ENCODE data around the gene HRAS.

Gene HRAS

DNA sequence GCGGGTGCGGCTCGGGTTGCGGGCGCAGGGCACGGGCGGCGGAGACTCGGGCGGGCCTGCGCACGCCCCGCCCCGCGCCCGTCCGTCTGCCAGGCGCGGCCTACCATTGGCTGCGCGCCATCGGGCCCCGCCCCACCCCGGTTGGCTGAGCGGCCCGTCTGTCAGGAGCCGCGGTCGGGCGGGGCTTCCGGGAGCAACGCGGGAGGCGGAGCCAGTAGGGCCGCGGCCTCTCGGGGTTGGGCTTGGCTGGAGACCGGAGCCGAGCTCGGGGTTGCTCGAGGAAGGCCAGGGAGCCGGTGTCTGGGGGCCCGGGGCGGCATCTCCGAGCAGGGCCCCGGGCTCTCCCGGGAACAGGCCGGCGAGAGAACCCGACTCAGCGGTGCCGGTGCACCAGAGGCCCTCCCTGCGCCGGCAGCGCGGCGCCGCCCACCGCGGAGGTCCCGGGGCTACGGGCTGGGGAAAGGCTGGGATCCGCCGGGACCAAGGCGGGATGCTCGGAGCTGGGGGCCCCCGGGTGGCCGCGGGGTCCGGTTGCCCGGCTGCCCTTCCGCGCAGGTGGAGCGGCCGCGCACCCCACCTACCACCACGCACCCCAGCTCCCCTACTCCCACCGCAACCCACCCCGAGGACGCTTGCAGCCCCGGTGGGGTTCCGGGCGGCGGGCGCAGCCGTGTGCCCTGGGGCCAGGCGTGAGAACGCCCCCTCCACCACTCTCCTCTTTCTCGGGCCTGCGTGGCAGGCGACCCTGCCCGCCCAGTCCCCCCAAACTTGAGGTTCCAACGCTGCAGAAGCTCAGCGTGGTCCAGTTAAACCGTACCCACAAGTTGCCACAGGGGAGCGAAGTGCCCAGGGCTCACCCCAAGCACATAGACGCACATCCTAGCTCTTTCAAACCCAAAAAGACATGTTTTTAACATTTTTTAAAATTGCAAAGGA is at the start of gene HRAS:
TSS of gene HRAS (minus strand) at position 58 of the 936 bp plus-strand sequence.
- DNase-seq: peak; percentile 97

- DNase-seq: no peak
Measured at GRCh38 chr11:584287-584686, 48.9 kb upstream of the HRAS start.

DNA sequence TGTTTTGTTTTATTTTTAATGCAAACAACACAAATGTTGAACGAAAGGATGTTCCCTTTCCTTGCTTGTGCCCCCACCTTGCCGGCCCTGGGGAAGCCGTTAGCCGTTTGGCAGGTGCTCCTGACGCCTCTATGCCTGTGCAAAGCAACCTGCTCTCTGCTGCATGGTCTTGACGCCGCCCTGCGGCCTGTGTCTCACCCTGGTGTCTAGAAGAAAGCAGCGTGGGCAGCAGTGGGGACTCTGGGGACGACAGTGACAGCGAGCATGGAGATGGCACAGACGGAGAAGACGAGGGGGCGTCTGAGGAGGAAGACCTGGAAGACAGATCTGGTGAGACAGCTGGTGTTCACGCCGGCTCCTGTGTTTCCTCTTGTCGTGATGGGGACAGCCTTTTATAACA is 46.4 kb upstream of the HRAS start:
- DNase-seq: no peak

GRCh38 chr11:581342-581741 is 46.0 kb upstream of the HRAS start:
- no peak for DNase-seq

- DNase-seq: no peak
Measured at GRCh38 chr11:579830-580601, 44.6 kb upstream of the HRAS start.

- DNase-seq: no peak
Measured at GRCh38 chr11:578276-579035, 43.1 kb upstream of the HRAS start.

DNA sequence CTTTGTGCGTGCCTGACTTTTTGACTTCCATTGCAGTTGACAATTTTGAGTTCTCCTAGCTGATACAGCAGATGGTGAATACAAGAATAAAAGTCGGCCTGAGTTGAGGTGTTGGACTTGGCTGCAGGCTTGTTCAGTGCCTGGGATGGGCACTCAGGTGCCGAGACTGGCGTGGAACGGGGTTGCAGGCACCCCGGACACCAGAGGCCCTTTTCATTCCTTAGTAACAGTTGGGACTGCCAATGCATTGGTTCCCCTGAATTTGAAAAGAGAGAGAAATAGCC is 42.2 kb upstream of the HRAS start:
- no peak for DNase-seq

GRCh38 chr11:576811-577610 is 41.6 kb upstream of the HRAS start:
- no peak for DNase-seq

- peak; percentile 96 for DNase-seq
Measured at GRCh38 chr11:575996-576768, 40.8 kb upstream of the HRAS start, which contains the start of gene PHRF1. TSS of gene PHRF1 (plus strand) at chr11:576470. CDS start at chr11:581513, 5,043 bp downstream.

GRCh38 chr11:575313-575995 is 40.1 kb upstream of the HRAS start:
- DNase-seq: no peak

- DNase-seq: no peak
Measured at GRCh38 chr11:574632-575312, 39.4 kb upstream of the HRAS start.

DNA sequence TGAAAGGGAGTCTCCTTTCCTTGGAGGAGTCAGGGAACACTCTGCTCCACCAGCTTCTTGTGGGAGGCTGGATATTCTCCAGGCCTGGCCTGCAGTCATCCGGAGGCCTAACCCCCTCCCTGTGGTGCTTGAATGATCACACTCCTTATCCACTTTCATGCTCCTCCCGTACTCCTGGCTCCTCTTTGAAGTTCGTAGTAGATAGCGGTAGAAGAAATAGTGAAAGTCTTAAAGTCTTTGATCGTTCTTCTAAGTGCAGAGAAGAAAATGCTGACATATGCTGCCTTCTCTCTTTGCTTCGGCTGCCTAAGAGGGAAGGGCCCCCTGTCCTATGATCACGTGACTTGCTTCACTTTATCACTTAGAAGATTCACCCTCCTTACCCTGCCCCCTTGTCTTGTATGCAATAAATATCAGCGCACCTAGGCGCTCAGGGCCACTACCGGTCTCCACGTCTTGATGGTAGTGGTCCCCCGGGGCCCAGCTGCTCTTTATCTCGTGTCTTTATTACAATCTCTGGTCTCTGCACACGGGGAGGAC is 38.7 kb upstream of the HRAS start:
- peak; percentile 41 for DNase-seq

GRCh38 chr11:573146-573759 is 37.9 kb upstream of the HRAS start:
- DNase-seq: no peak

- no peak for DNase-seq
Measured at GRCh38 chr11:571802-572185, 36.4 kb upstream of the HRAS start.

- DNase-seq: no peak
Measured at GRCh38 chr11:569158-569885, 33.9 kb upstream of the HRAS start.

DNA sequence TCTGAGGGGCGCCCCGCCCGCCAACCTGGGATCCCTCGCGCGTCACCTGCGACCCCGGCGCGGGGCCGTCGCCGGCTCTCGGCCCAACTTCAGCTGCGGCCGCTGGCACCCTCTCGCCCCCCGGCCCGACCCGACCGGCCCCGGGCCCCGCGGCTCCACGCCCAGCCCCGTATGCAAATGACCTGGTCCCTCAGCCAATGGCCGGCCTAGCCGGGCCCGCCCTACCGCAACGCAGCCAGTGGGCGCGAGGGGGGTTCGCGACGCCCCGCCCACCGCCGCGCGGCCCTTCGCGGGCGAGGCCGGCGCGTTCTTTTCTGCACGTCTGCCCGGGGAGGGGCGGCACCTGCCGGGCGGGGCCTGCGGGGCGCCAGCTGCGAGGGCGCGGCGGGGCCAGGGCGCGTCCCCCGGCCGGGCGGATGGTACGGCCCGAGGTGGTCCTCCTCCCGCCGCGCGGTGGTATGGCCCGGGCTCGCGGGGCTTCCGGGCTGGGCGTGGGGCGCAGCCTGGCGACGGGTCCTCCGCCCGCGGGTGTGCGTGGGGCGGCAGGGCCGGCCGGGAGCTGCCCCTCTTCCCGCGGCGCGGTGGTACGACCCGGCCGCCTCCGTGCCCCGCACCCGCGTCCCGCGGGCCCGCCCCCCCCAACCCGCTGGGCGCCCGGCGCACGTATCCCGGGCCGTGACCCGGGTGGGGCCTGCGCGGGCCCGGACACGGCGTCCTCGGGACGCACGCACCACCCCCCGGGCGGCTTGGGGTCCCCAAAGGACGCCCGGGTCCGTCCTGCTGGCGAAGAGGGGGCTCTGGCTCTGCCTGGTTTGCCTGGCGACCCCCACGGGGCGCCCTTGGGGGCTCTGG is 33.2 kb upstream of the HRAS start:
- DNase-seq: peak; percentile 96

DNA sequence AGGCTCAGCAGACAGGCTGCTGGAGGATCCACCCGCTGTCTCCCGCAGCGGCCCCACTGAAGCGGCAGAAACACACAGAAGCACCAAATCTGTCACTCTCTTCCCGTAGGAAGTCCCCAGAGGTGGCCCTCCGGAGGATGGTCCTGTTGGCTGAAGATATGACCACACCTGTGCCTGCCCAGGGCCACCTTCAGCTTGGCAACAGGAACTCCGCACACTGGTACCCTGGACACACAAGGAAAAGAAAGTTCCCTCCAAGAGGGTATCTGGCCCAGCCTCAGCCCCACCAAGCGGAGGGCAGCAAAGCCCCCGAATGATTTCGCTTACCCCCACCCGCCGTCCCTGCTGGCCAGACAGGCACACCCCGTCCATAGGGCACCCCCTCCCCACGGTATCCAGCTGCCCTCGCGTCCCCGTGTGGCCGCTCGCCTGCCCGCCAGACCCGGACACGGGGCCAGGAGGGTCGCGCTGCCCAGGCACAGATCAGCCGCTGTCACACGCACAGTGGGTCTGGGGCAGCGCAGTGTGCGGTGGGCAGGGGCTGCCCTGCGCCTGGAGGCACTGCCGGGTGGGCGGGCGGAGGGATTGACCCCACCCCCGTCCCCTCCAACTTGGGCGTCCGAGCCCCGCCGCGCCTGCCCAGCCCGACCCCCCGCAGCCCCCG is 32.4 kb upstream of the HRAS start:
- DNase-seq: no peak
